Measurements from ENCODE around the gene RUNX1. TPM values are rescaled to one million over a fixed set of nuclear protein-coding genes. Genes with fewer than 3 reads are reported as not detected.

Gene RUNX1
- total and polyA plus RNA-seq, 2 donors (not counting 3 experiments of a cell fraction or from before 2014, with no cell fraction given) = 4.6 to 17.9 TPM

DNA sequence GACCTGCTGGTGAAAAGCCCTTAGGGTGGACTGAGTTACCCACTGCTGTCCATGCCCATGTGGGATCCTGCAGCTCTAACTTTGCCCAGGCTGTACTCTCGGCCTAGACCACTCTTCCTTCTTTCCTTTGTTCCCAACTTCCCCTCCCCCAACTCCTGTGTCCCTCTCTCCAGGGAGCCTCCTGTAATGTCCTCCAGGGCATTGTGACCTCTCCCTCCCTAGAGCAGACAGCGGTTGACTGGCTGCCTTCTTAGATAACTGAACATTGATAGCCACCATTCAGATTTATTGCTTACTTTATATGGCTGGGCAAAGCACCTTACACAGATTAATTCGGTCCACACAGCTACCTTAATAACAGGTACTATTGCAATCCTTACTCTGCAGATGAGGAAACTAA lies 5.0 kb downstream of the RUNX1 start:
- intact Hi-C loops (cut with micrococcal nuclease) (loop anchor here (10.0 kb wide), 1 partner anchor 431 kb away; no protein-coding TSS in a partner anchor), dilution Hi-C loops (cut with MboI; ENCODE audit: extremely low pct_ligation_motif_present, low sequenced_read_pairs) (no loop called here)
- no peak for TF ChIP-seq GATA2 (IDR thresholded peaks at IDR 0.05; ENCODE audit: insufficient read depth, insufficient read length, low read depth, low read length)
- no peak for TF ChIP-seq JUN (IDR thresholded peaks at IDR 0.05; ENCODE audit: borderline replicate concordance, insufficient read depth, insufficient read length, low read depth)
- no peak for TF ChIP-seq POLR2AphosphoS5 (IDR thresholded peaks at IDR 0.05; ENCODE audit: insufficient read depth, low read depth, low read length)
- TF ChIP-seq MYC (IDR thresholded peaks at IDR 0.05; ENCODE audit: low read depth, low read length) = no peak
- no peak for TF ChIP-seq POLR2A (IDR thresholded peaks at IDR 0.05; ENCODE audit: low read depth, low read length)
- no peak for TF ChIP-seq FOS (IDR thresholded peaks at IDR 0.05; ENCODE audit: borderline replicate concordance, insufficient read depth, low read length)
- TF ChIP-seq, protein P1, sequence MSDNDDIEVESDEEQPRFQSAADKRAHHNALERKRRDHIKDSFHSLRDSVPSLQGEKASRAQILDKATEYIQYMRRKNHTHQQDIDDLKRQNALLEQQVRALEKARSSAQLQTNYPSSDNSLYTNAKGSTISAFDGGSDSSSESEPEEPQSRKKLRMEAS (IDR thresholded peaks at IDR 0.05; ENCODE audit: insufficient read depth, insufficient read length) = no peak
- TF ChIP-seq EZH2 (IDR thresholded peaks at IDR 0.05; ENCODE audit: borderline replicate concordance, low read depth, low read length, severe bottlenecking) = no peak
- TF ChIP-seq, protein P2, sequence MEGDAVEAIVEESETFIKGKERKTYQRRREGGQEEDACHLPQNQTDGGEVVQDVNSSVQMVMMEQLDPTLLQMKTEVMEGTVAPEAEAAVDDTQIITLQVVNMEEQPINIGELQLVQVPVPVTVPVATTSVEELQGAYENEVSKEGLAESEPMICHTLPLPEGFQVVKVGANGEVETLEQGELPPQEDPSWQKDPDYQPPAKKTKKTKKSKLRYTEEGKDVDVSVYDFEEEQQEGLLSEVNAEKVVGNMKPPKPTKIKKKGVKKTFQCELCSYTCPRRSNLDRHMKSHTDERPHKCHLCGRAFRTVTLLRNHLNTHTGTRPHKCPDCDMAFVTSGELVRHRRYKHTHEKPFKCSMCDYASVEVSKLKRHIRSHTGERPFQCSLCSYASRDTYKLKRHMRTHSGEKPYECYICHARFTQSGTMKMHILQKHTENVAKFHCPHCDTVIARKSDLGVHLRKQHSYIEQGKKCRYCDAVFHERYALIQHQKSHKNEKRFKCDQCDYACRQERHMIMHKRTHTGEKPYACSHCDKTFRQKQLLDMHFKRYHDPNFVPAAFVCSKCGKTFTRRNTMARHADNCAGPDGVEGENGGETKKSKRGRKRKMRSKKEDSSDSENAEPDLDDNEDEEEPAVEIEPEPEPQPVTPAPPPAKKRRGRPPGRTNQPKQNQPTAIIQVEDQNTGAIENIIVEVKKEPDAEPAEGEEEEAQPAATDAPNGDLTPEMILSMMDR (IDR thresholded peaks at IDR 0.05; ENCODE audit: extremely low read depth in 1 of 2, insufficient read depth in 1 of 2, low read depth in 1 of 2, low read length in 2 of 2) = no peak
- H3K9me3 ChIP-seq (replicated peaks; ENCODE audit: control insufficient read depth, insufficient read depth, low read length) = no peaks in the 10 kb centered on the region
- no peaks in the 10 kb centered on the region for H3K36me3 ChIP-seq (ENCODE audit: control insufficient read depth in 2 of 2, extremely low read depth in 1 of 2, insufficient read depth in 2 of 2, low read length in 2 of 2)
- H3K27me3 ChIP-seq (ENCODE audit: control insufficient read depth in 2 of 2, insufficient read depth in 2 of 2, low read length in 2 of 2) = peaks cover 53 to 61% of the 10 kb centered on the region in 2 experiments
- DNase-seq (ENCODE audit: low read depth, low spot score) = no peak
- H2AFZ ChIP-seq (ENCODE audit: low read depth, low read length) = no peak overlapping the region
- no peak overlapping the region for H3K4me3 ChIP-seq (replicated peaks in 1 of 3; ENCODE audit: insufficient read depth in 1 of 3, low read depth in 1 of 3, low read length in 3 of 3)
- H3K27ac ChIP-seq (ENCODE audit: insufficient read depth, low read depth, low read length) = no peak overlapping the region
- H3K79me2 ChIP-seq (ENCODE audit: control insufficient read depth, insufficient read depth, low read length) = no peaks in the 10 kb centered on the region
- FAIRE-seq = no peak
- no peaks in the 10 kb centered on the region for H4K20me1 ChIP-seq (replicated peaks; ENCODE audit: control insufficient read depth, extremely low read depth, insufficient read depth, low read length)
- ChIA-PET POLR2A (no interaction called here), CTCF (interaction anchor here (1.2 kb wide), 2 partner anchors 12 to 233 kb away, joined by 3 read pairs; no protein-coding TSS in a partner anchor)
- H3K4me2 ChIP-seq (ENCODE audit: insufficient read depth, low read length) = no peak overlapping the region
- BruUV-seq (replicated peaks) = no TSS peak
- H3K4me1 ChIP-seq (ENCODE audit: control insufficient read depth, extremely low read depth, insufficient read depth, low read length) = peaks cover 28% of the 10 kb centered on the region
- no peaks in the 10 kb centered on the region for H3K9me1 ChIP-seq (replicated peaks; ENCODE audit: control insufficient read depth, extremely low read depth, insufficient read depth, low read length)
- H3K9ac ChIP-seq (replicated peaks; ENCODE audit: extremely low read depth, insufficient read depth, low read length) = no peak overlapping the region

All from endothelial cell of umbilical vein (primary cell).